ENCODE results near the gene TYMP.
A peak's percentile ranks its signal among the peaks of the same experiment; 100 is the strongest.
"Not testable (repeated sequence)": the region's sequence is repeated elsewhere in the genome, so short reads cannot be mapped to it uniquely, and the experiment has no call there.

Gene TYMP

GRCh38 chr22:50523806-50524675, 5.8 kb downstream of the TYMP start:
- Histone ChIP-seq H3K4me1 (ENCODE audit: control insufficient read depth, insufficient read depth, low read length) (peaks cover 3% of the 10 kb centered on the region), H3K36me3 (ENCODE audit: control insufficient read depth, insufficient read depth, low read length) (peaks cover 18% of the 10 kb centered on the region), H3K9ac (ENCODE audit: low read length) (peak overlapping the region; percentile 6), H3K27ac (ENCODE audit: low read depth, low read length) (no peak overlapping the region), H3K4me3 (ENCODE audit: low read length) (peak overlapping the region; percentile 59), H3K27me3 (ENCODE audit: control insufficient read depth, insufficient read depth, low read length) (no peaks in the 10 kb centered on the region)

- Histone ChIP-seq H3K4me3 (ENCODE audit: low read length) (no peak overlapping the region), H3K27me3 (ENCODE audit: control insufficient read depth, insufficient read depth, low read length) (no peaks in the 10 kb centered on the region), H3K9ac (ENCODE audit: low read length) (peak overlapping the region; percentile 6), H3K4me1 (ENCODE audit: control insufficient read depth, insufficient read depth, low read length) (peaks cover 3% of the 10 kb centered on the region), H3K27ac (ENCODE audit: low read depth, low read length) (no peak overlapping the region), H3K36me3 (ENCODE audit: control insufficient read depth, insufficient read depth, low read length) (peaks cover 22% of the 10 kb centered on the region)
Observed at GRCh38 chr22:50523458-50523805, 6.4 kb downstream of the TYMP start.

- H3K9ac ChIP-seq (ENCODE audit: low read length) = no peak overlapping the region
- no peak overlapping the region for H3K27ac ChIP-seq (ENCODE audit: low read depth, low read length)
- peaks cover 22% of the 10 kb centered on the region for H3K36me3 ChIP-seq (ENCODE audit: control insufficient read depth, insufficient read depth, low read length)
- no peak overlapping the region for H3K4me3 ChIP-seq (ENCODE audit: low read length)
- H3K27me3 ChIP-seq (ENCODE audit: control insufficient read depth, insufficient read depth, low read length) = no peaks in the 10 kb centered on the region
- H3K4me1 ChIP-seq (ENCODE audit: control insufficient read depth, insufficient read depth, low read length) = peaks cover 3% of the 10 kb centered on the region
Observed at GRCh38 chr22:50522806-50523438, 6.9 kb downstream of the TYMP start.

GRCh38 chr22:50522208-50522805, 7.5 kb downstream of the TYMP start:
- no peaks in the 10 kb centered on the region for H3K27me3 ChIP-seq (ENCODE audit: control insufficient read depth, insufficient read depth, low read length)
- H3K4me1 ChIP-seq (ENCODE audit: control insufficient read depth, insufficient read depth, low read length) = peaks cover 3% of the 10 kb centered on the region
- H3K27ac ChIP-seq (ENCODE audit: low read depth, low read length) = no peak overlapping the region
- H3K9ac ChIP-seq (ENCODE audit: low read length) = no peak overlapping the region
- H3K4me3 ChIP-seq (ENCODE audit: low read length) = no peak overlapping the region
- peaks cover 22% of the 10 kb centered on the region for H3K36me3 ChIP-seq (ENCODE audit: control insufficient read depth, insufficient read depth, low read length)

- H3K27me3 ChIP-seq (ENCODE audit: control insufficient read depth, insufficient read depth, low read length) = no peaks in the 10 kb centered on the region
- H3K9ac ChIP-seq (ENCODE audit: low read length) = no peak overlapping the region
- no peak overlapping the region for H3K27ac ChIP-seq (ENCODE audit: low read depth, low read length)
- peaks cover 3% of the 10 kb centered on the region for H3K4me1 ChIP-seq (ENCODE audit: control insufficient read depth, insufficient read depth, low read length)
- H3K4me3 ChIP-seq (ENCODE audit: low read length) = no peak overlapping the region
- H3K36me3 ChIP-seq (ENCODE audit: control insufficient read depth, insufficient read depth, low read length) = peaks cover 23% of the 10 kb centered on the region
Observed at GRCh38 chr22:50521710-50522109, 8.1 kb downstream of the TYMP start.

- no peak overlapping the region for H3K9ac ChIP-seq (ENCODE audit: low read length)
- H3K27ac ChIP-seq (ENCODE audit: low read depth, low read length) = no peak overlapping the region
- H3K4me1 ChIP-seq (ENCODE audit: control insufficient read depth, insufficient read depth, low read length) = no peaks in the 10 kb centered on the region
- no peaks in the 10 kb centered on the region for H3K27me3 ChIP-seq (ENCODE audit: control insufficient read depth, insufficient read depth, low read length)
- peaks cover 29% of the 10 kb centered on the region for H3K36me3 ChIP-seq (ENCODE audit: control insufficient read depth, insufficient read depth, low read length)
- no peak overlapping the region for H3K4me3 ChIP-seq (ENCODE audit: low read length)
Observed at GRCh38 chr22:50520826-50521453, 8.9 kb downstream of the TYMP start.

- peaks cover 29% of the 10 kb centered on the region for H3K36me3 ChIP-seq (ENCODE audit: control insufficient read depth, insufficient read depth, low read length)
- H3K9ac ChIP-seq (ENCODE audit: low read length); H3K27me3 ChIP-seq (ENCODE audit: control insufficient read depth, insufficient read depth, low read length); H3K27ac ChIP-seq (ENCODE audit: low read depth, low read length); H3K4me1 ChIP-seq (ENCODE audit: control insufficient read depth, insufficient read depth, low read length); H3K4me3 ChIP-seq (ENCODE audit: low read length): not testable (repeated sequence)
Observed at GRCh38 chr22:50520184-50520583, 9.6 kb downstream of the TYMP start.

GRCh38 chr22:50519151-50519550, 10.7 kb downstream of the TYMP start:
- H3K4me1 ChIP-seq (ENCODE audit: control insufficient read depth, insufficient read depth, low read length) = no peaks in the 10 kb centered on the region

GRCh38 chr22:50518606-50519005, 11.2 kb downstream of the TYMP start:
- Histone ChIP-seq H3K27ac (ENCODE audit: low read depth, low read length) (no peak overlapping the region), H3K36me3 (ENCODE audit: control insufficient read depth, insufficient read depth, low read length) (peaks cover 27% of the 10 kb centered on the region), H3K4me3 (ENCODE audit: low read length) (no peak overlapping the region), H3K27me3 (ENCODE audit: control insufficient read depth, insufficient read depth, low read length) (no peaks in the 10 kb centered on the region), H3K4me1 (ENCODE audit: control insufficient read depth, insufficient read depth, low read length) (no peaks in the 10 kb centered on the region), H3K9ac (ENCODE audit: low read length) (no peak overlapping the region)

More at GRCh38 chr22:50519151-50519550, 10.7 kb downstream of the TYMP start:
- no peak overlapping the region for H3K27ac ChIP-seq (ENCODE audit: low read depth, low read length)
- no peaks in the 10 kb centered on the region for H3K27me3 ChIP-seq (ENCODE audit: control insufficient read depth, insufficient read depth, low read length)
- no peak overlapping the region for H3K4me3 ChIP-seq (ENCODE audit: low read length)
- H3K9ac ChIP-seq (ENCODE audit: low read length) = no peak overlapping the region
- peaks cover 29% of the 10 kb centered on the region for H3K36me3 ChIP-seq (ENCODE audit: control insufficient read depth, insufficient read depth, low read length)

- Histone ChIP-seq H3K9ac (ENCODE audit: low read length) (no peak overlapping the region), H3K27ac (ENCODE audit: low read depth, low read length) (no peak overlapping the region), H3K4me3 (ENCODE audit: low read length) (no peak overlapping the region), H3K36me3 (ENCODE audit: control insufficient read depth, insufficient read depth, low read length) (peaks cover 19% of the 10 kb centered on the region), H3K4me1 (ENCODE audit: control insufficient read depth, insufficient read depth, low read length) (no peaks in the 10 kb centered on the region), H3K27me3 (ENCODE audit: control insufficient read depth, insufficient read depth, low read length) (no peaks in the 10 kb centered on the region)
Observed at GRCh38 chr22:50517495-50518260, 12.1 kb downstream of the TYMP start.

GRCh38 chr22:50516891-50517290, 12.9 kb downstream of the TYMP start:
- Histone ChIP-seq H3K4me1 (ENCODE audit: control insufficient read depth, insufficient read depth, low read length) (no peaks in the 10 kb centered on the region), H3K4me3 (ENCODE audit: low read length) (no peak overlapping the region), H3K36me3 (ENCODE audit: control insufficient read depth, insufficient read depth, low read length) (peaks cover 12% of the 10 kb centered on the region), H3K27me3 (ENCODE audit: control insufficient read depth, insufficient read depth, low read length) (no peaks in the 10 kb centered on the region), H3K9ac (ENCODE audit: low read length) (no peak overlapping the region), H3K27ac (ENCODE audit: low read depth, low read length) (no peak overlapping the region)

- Histone ChIP-seq H3K27ac (ENCODE audit: low read depth, low read length) (no peak overlapping the region), H3K36me3 (ENCODE audit: control insufficient read depth, insufficient read depth, low read length) (peaks cover 10% of the 10 kb centered on the region), H3K4me1 (ENCODE audit: control insufficient read depth, insufficient read depth, low read length) (no peaks in the 10 kb centered on the region), H3K4me3 (ENCODE audit: low read length) (no peak overlapping the region), H3K9ac (ENCODE audit: low read length) (no peak overlapping the region), H3K27me3 (ENCODE audit: control insufficient read depth, insufficient read depth, low read length) (no peaks in the 10 kb centered on the region)
Observed at GRCh38 chr22:50516068-50516467, 13.7 kb downstream of the TYMP start.

Data from rectal smooth muscle tissue (tissue), 1 donor.